LNCaP clone FGC (cell line): ENCODE results near the gene MAEA.

Source experiments
- DNase-seq: peaks from one replicate; pipeline ENCODE4 v3.0.0-alpha.2; 2011; ENCODE audit warnings: low read depth
- H3K4me3 ChIP-seq: 2 replicates; pipeline ENCODE4 v1.5.1; 2011; ENCODE audit warnings: mild to moderate bottlenecking, low read depth, low read length, control low read depth
- TF ChIP-seq, protein P1 (sequence below): IDR thresholded peaks from 2 replicates; pipeline ENCODE4 v1.5.1; 2012; ENCODE audit warnings: mild to moderate bottlenecking; ENCODE audit not compliant: control insufficient read depth, insufficient read depth; ENCODE audit errors: extremely low read depth

Gene MAEA

DNA sequence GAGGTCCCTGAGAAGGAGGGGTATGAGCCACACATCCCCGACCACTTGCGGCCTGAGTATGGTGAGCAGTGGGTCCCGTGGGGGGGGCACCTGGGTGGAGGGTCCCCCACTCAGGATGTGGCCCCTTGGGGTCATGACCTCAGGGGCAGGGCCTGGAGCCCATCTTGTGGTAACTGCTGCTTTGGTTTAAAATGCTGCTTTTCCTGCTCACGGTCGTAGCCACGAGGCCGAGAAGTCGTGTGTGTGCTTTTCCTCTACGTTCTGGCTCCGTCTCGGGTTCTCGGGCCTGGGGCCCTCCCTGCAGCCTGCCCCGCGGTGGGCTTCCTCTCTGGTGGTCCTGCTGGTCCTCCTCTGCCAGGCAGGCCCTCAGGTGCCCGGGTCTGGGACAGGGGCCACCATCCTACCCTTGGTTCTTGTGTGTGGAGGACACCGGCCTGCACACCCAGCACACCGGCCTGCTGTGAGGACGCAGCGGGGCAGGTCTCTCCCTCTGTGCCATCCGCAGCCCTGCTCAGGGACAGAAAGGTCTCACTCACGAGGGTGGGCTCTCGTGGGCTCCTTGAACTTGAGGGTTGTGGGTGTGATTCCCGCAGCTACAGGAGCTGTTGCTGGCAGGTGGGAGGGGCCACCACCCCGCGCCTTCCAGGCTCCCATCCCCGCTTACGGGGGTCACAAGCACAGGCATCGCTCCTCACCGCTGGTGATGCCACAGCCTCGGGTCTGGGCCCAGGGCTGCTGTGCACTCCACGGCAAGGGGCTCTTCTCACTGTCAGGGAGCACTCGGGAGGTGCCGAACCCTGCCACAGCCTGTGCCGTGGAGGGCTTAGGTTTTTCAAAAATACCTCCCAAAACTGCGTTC lies 76.9 kb downstream of the MAEA start:
- no peak for DNase-seq
- H3K4me3 ChIP-seq, result no peak overlapping the region
- TF ChIP-seq, protein P1, sequence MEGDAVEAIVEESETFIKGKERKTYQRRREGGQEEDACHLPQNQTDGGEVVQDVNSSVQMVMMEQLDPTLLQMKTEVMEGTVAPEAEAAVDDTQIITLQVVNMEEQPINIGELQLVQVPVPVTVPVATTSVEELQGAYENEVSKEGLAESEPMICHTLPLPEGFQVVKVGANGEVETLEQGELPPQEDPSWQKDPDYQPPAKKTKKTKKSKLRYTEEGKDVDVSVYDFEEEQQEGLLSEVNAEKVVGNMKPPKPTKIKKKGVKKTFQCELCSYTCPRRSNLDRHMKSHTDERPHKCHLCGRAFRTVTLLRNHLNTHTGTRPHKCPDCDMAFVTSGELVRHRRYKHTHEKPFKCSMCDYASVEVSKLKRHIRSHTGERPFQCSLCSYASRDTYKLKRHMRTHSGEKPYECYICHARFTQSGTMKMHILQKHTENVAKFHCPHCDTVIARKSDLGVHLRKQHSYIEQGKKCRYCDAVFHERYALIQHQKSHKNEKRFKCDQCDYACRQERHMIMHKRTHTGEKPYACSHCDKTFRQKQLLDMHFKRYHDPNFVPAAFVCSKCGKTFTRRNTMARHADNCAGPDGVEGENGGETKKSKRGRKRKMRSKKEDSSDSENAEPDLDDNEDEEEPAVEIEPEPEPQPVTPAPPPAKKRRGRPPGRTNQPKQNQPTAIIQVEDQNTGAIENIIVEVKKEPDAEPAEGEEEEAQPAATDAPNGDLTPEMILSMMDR, result no peak

DNA sequence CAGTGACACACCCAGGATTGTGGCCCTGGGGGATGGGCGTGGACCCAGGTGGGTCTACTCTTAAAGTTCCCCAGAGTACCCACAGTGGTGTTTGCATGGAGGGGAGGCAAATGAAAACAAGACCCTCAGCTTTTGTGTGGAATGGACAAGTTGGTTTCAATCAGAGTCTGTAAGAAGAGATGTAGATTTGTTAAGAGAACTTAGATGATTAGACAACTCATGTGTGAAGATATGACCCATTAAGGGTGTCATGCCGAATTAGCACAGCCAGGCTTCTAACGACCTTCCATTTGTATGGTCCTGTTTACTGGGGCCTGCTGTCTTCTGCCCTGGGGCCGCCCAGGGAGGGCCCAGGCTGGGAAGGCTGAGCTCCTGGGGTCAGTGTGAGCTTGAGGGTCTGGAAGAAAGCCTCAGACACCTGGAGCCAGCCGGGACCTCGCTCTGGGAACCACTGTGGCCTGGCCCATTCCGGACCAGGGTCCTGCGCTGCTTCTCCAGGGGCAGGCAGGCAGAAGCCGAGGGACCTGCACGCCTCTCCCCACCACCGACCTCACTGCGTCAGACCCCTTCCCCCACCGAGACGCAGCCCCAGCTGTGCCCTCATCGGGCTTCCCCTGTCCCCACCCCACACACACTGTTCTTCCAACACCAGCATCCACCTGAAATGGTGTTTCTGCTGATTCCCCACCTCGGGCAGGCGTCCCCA lies 77.7 kb downstream of the MAEA start:
- TF ChIP-seq, protein P1, result no peak
- H3K4me3 ChIP-seq, result no peak overlapping the region
- DNase-seq, result no peak

DNA sequence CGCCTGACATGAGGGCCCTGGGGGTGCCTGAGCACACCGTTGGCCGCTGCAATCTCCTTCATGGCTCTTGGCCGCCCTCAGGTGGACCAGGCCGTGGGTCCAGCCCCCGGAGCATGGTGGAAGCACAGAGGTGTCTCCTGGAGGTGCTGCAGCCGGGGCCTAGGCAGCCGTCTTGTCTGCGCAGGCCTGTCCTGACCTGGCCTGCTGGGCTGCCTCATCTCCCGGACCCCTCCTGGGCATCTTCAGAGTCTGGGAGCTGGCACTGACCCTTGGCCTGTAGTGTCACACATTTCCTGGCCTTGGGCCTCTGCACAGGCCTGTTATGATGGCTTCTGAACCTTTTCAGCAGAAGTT lies 78.2 kb downstream of the MAEA start:
- DNase-seq, result no peak
- TF ChIP-seq, protein P1, result no peak
- no peak overlapping the region for H3K4me3 ChIP-seq

DNA sequence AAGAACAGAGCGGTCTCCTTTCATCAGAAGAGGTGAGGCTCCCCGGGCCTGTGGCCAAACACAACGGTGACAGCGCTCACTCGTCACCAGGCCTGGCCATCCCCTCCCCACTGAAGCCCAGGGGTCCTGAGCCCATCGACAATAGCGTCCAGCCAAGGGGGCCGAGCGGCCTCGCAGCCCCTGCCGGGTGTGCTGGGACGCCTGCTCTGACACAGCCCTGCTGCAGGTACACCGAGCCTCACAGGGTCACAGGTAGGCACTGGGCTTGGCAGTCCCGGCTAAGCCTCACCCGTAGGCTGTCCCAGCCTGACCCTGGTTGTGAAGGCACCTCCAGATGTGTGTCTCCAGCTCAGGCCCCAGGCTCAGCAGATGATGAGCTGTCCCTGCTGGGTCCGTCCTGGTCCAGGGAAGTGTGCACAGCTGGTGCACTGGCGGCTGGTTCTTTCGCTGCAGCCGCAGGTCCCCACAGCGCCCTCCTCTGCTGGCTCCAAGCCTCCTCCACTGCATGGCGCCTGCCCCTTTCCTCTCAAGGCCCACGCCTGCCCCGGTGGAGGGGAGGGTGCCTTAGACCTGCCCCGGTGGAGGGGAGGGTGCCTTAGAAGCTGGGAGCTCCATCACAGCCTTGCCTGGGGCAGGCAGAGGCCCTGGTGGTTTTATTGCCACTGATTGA lies 78.9 kb downstream of the MAEA start:
- TF ChIP-seq, protein P1, result no peak
- no peak overlapping the region for H3K4me3 ChIP-seq
- DNase-seq, result no peak

DNA sequence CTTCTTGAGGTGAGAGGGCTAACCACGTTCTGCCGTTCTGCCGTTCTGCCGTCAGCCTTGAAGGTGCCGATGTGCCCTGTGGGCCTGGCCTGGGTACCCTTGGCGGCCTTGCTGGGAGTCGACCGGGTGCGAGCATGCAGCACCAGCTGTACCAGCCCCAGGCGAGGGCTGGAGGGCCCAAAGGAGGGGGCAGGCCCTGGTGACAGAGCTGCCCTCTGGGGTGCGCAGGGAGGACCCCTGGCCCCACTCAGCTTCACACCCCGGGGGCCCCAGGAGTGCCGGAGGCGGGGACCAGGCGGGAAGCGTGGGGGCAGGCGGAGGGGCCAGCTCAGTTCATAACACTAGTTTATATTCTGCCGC lies 79.4 kb downstream of the MAEA start:
- TF ChIP-seq, protein P1, result no peak
- no peak for DNase-seq
- no peak overlapping the region for H3K4me3 ChIP-seq

DNA sequence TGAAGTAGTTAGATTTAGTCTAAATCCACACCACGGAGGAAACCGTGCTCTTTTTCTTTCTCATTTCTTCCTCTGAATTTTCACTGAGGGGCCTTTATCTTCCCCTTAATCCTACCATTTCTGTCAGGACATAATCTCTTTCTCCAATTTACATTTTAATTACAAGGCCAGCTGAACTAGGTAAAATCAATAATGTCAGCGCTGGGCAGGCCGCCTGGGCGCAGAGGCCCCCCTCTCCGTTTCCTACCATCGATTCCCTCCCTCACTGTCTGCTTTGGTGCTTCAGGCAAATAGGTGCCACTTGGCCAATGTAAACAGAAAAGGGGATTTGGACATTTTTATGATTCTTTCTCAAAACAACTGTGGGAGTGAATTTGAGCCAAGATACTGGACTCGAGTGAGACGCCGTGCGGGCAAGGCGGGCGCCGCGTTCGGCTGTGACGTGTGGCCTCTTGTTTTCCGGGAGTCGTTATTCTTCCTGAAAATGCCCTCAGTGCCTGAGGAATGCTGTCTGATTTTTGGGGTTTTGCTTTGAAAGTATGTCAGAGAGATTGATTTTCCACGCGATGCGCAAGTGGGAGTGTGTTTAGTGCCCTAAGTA lies 79.9 kb downstream of the MAEA start:
- TF ChIP-seq, protein P1, result no peak
- no peak overlapping the region for H3K4me3 ChIP-seq
- DNase-seq, result no peak
